Ecto neural progenitor cell (in vitro differentiated cells): ENCODE data around the gene CHCHD3.
"Not testable (repeated sequence)": the region's sequence is repeated elsewhere in the genome, so short reads cannot be mapped to it uniquely, and the experiment has no call there.

Experiments used
- DNase-seq: peaks from one replicate; pipeline ENCODE4 v3.0.0-alpha.2; 2018; ENCODE audit warnings: low spot score

CHCHD3 gene

DNA sequence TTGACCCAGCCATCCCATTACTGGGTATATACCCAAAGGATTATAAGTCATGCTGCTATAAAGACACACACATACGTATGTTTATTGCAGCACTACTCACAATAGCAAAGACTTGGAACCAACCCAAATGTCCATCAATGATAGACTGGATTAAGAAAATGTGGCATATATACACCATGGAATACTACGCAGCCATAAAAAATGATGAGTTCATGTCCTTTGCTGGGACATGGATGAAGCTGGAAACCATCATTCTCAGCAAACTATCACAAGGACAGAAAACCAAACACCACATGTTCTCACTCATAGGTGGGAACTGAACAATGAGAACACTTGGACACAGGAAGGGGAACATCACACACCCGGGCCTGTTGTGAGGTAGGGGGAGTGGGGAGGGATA is 179.6 kb downstream of the CHCHD3 start:
- not testable (repeated sequence) for DNase-seq

DNA sequence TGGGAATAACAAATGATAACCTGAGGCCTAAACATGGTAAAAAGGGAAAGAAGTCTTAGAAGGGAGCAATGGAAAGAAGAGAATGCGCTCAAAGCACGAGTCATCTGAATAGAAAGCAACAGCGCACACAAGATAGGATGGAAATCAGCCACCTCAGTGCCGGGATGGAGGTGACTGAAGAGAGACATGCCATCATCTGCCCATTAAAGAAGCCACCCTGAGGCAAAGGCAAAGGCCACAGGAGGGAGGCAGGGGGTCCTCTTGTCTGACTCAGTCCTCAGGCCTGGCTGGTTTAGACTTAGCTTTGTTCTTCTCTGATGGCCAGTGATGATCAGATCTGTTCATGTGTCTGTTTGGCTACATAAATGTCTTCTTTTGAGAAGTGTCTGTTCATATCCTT is 180.6 kb downstream of the CHCHD3 start:
- no peak for DNase-seq

GRCh38 chr7:132899833-132900232 is 182.1 kb downstream of the CHCHD3 start:
- DNase-seq, result no peak

GRCh38 chr7:132898641-132899175 is 183.2 kb downstream of the CHCHD3 start:
- DNase-seq, result not testable (repeated sequence)

GRCh38 chr7:132897093-132897687 is 184.7 kb downstream of the CHCHD3 start:
- DNase-seq, result no peak

GRCh38 chr7:132895231-132895630 is 186.7 kb downstream of the CHCHD3 start:
- DNase-seq, result no peak

DNA sequence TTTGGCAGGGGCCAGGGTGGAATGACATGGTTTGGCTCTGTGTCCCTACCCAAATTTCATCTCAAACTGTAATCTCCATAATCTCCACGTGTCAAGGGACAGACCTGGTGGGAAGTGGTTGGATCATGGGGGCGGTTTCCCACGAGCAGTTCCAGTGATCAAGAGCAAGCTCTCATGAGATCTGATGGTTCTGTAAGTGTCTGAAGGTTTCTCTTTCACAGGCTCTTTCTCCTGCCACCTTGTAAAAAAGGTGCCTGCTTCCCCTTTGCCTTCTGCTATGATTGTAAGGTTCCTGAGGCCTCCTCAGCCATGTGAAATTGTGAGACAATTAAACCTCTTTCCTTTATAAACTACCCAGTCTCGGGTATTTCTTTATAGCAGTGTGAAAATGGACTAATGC is 188.3 kb downstream of the CHCHD3 start:
- DNase-seq, result no peak

DNA sequence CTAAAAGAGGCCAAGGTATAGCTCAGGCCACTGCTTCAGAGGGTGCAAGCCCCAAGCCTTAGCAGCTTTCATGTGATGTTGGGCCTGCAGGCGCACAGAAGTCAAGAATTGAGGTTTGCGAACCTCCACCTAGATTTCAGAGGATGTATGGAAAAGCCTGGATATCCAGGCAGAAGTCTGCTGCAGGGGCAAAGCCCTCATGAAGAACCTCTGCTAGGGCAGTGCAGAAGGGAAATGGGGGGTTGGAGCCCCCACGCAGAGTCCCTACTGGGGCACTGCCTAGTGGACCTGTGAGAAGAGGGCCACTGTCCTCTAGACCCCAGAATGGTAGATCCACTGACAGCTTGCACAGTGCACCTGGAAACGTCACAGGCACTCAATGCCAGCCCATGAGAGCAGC is 189.1 kb downstream of the CHCHD3 start:
- not testable (repeated sequence) for DNase-seq

- DNase-seq, result no peak
Observed at GRCh38 chr7:132891554-132891953, 190.3 kb downstream of the CHCHD3 start.

DNA sequence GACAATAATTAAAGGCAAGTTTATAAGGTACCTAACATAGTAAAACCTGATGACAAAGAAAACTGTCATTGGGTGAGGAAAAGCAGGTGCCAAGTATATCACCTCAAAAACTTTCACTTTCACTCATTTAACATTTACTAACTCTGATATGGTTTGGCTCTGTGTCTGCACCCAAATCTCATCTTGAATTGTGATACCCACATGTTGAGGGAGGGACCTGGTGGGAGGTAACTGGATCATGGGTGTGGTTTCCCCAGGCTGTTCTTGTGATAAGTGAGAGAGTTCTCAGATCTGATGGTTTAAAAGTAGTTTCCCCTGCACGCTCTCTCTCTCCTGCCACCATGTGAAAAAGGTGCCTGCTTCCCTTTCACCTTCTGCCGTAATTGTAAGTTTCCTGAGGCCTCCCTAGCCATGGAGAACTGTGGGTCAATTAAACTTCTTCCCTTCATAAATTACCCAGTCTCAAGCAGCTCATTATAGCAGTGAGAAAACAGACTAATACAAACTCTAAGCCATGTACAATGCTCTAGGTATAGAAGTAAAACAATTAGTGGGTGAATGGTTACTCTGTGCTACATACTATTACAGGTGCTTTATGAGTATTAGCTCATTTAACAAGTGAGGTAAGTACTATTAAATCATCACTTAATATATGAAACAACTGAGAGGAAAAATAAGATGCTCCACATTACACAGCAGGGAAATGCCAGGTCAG is 199.0 kb downstream of the CHCHD3 start:
- no peak for DNase-seq

GRCh38 chr7:132881317-132881716 is 200.6 kb downstream of the CHCHD3 start:
- DNase-seq, result no peak

- no peak for DNase-seq
Observed at GRCh38 chr7:132879579-132879978, 202.3 kb downstream of the CHCHD3 start.

DNA sequence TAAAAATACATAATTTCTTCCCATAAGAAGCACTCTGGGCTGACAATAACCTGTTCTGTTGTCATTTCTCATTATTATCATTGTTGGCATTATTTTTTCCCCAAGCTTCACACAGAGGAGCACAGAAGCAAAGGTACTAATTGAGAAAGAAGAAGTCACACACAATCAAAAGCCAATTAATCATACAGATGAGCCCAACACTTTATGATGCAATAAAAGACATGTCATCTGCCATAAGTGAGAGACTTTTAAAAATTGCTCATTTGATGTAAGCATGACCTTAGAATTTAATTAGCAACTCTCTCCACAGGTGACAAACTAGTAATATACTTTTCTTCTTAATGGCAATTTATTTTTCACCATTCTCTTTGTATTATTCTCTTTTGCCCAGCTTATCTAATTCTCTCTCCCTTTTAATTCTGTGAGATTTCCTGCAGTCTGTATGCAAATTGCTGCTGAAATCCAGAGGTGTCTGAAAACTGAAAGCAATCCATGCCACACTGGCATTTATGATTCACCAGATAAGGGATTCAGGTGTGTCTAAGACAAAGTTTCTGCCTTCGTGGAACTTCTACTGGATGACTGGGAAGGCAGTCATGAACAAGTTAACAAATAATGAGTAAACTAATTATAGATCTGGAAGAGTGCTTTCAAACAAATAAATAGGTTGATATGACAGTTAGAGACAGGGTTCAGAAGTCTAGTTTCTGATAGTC is 203.5 kb downstream of the CHCHD3 start:
- DNase-seq, result no peak

DNA sequence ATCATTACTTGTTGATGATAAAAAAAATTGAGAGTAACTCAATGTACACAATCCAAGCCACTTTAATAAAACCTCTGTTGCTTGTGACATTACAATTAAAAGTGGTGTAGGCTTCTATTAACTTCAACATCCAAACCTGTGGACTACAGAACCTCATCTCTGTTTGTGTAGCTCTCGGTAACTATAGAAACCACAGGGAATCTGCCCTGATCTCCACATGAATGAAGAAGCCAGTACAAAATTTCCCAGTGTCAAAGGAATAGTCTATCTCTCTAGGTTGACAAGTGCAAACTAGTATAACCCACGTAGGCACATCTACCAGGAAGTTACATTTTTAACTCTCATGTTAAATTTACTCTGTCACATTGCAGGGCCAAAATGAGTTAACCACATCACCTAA is 204.3 kb downstream of the CHCHD3 start:
- DNase-seq, result no peak

- no peak for DNase-seq
Observed at GRCh38 chr7:132876576-132876975, 205.3 kb downstream of the CHCHD3 start.

- DNase-seq, result no peak
Observed at GRCh38 chr7:132872034-132872433, 209.9 kb downstream of the CHCHD3 start.

- no peak for DNase-seq
Observed at GRCh38 chr7:132871419-132871818, 210.5 kb downstream of the CHCHD3 start.

GRCh38 chr7:132869166-132869861 is 212.6 kb downstream of the CHCHD3 start:
- no peak for DNase-seq

DNA sequence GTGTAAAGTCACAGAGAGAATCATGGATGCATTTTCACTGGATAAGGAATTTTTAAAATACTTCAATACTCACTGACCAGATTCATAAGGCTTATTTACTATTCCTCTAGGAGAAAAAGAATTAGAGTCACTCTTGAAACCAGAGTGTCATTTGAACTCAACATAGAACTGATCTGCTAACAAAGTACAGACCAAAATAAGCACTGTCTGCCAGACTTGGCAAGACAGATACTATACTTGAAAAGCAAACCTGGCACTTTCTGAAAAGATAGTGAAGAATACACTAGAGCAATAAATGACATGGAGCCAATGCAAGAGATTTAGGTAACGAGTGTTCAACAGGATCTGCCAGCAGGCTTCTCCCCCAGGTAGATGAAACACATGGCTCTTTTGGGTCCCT is 215.3 kb downstream of the CHCHD3 start:
- DNase-seq, result no peak

GRCh38 chr7:132866144-132866531 is 215.8 kb downstream of the CHCHD3 start:
- DNase-seq, result no peak

- DNase-seq, result no peak
Observed at GRCh38 chr7:132865366-132866143, 216.3 kb downstream of the CHCHD3 start.
